ENCODE data around the gene PAPPA. TPM values are rescaled to one million over a fixed set of nuclear protein-coding genes. Genes with fewer than 3 reads are reported as not detected.

The PAPPA gene
- total RNA-seq, 3 donors from 2014 or later, result 0.61 to 2.5 (median 1.9) TPM

GRCh38 chr9:116152941-116153764 is 438 bp upstream of the PAPPA start:
- no peak overlapping the region for H3K4me3 ChIP-seq
- no peaks in the 10 kb centered on the region for H3K9me3 ChIP-seq
- no peak for ATAC-seq
- H3K36me3 ChIP-seq (ENCODE audit: low read depth), result no peaks in the 10 kb centered on the region
- DNase-seq, result no peak
- TF ChIP-seq CTCF (IDR thresholded peaks at IDR 0.05), result no peak
- peaks cover 11% of the 10 kb centered on the region for H3K4me1 ChIP-seq (ENCODE audit: low read depth)
- intact Hi-C loops (cut with DNase I, micrococcal nuclease), result loop anchor here in 1 of 2 donors (10.0 kb wide), 1 partner anchor 342 kb away; no protein-coding TSS in a partner anchor

GRCh38 chr9:116154334-116154975 is 864 bp downstream of the PAPPA start:
- no peak for TF ChIP-seq CTCF (IDR thresholded peaks at IDR 0.05)
- H3K4me3 ChIP-seq, result peak overlapping the region; percentile 11
- no peaks in the 10 kb centered on the region for H3K9me3 ChIP-seq
- peak; percentile 24 for ATAC-seq
- peaks cover 11% of the 10 kb centered on the region for H3K4me1 ChIP-seq (ENCODE audit: low read depth)
- DNase-seq, result peak; percentile 7 to 38 (median 32)
- H3K36me3 ChIP-seq (ENCODE audit: low read depth), result no peaks in the 10 kb centered on the region
- intact Hi-C loops (cut with DNase I, micrococcal nuclease), result loop anchor here in 1 of 2 donors (10.0 kb wide), 1 partner anchor 340 kb away; no protein-coding TSS in a partner anchor

- peaks cover 11% of the 10 kb centered on the region for H3K4me1 ChIP-seq (ENCODE audit: low read depth)
- no peaks in the 10 kb centered on the region for H3K36me3 ChIP-seq (ENCODE audit: low read depth)
- TF ChIP-seq CTCF (IDR thresholded peaks at IDR 0.05), result no peak
- intact Hi-C loops (cut with DNase I, micrococcal nuclease), result loop anchor here in 1 of 2 donors (10.0 kb wide), 1 partner anchor 340 kb away; no protein-coding TSS in a partner anchor
- peak overlapping the region; percentile 11 for H3K4me3 ChIP-seq
- H3K9me3 ChIP-seq, result no peaks in the 10 kb centered on the region
- ATAC-seq (no peak), DNase-seq (peak in 2 of 3 donors; percentile 3 to 23)
Observed at GRCh38 chr9:116154976-116155697, 1.5 kb downstream of the PAPPA start.

- ATAC-seq, result no peak
Observed at GRCh38 chr9:116155698-116156039, 2.1 kb downstream of the PAPPA start.

More at GRCh38 chr9:116155698-116156039, 2.1 kb downstream of the PAPPA start:
- H3K4me1 ChIP-seq (ENCODE audit: low read depth), result peaks cover 11% of the 10 kb centered on the region
- DNase-seq, result no peak
- H3K9me3 ChIP-seq, result no peaks in the 10 kb centered on the region
- TF ChIP-seq CTCF (IDR thresholded peaks at IDR 0.05), result no peak
- intact Hi-C loops (cut with DNase I, micrococcal nuclease), result loop anchor here in 1 of 2 donors (10.0 kb wide), 1 partner anchor 339 kb away; no protein-coding TSS in a partner anchor
- no peak overlapping the region for H3K4me3 ChIP-seq
- no peaks in the 10 kb centered on the region for H3K36me3 ChIP-seq (ENCODE audit: low read depth)
